HEK293 (cell line): ENCODE data around the gene PLB1.

ENCODE experiments used
- BCL11A ChIP-seq: fragments of 450-650 bp; formaldehyde crosslinking; IDR thresholded peaks from 2 replicates; pipeline ENCODE4 v1.5.1; 2016; ENCODE audit warnings: low read depth, missing biosample characterization, missing genetic modification characterization
- CTCF ChIP-seq: fragments of 450-650 bp; formaldehyde crosslinking; IDR thresholded peaks from 2 replicates; pipeline ENCODE4 v1.5.1; 2016; ENCODE audit warnings: missing biosample characterization, missing genetic modification characterization
- HIC1 ChIP-seq: fragments of 450-650 bp; formaldehyde crosslinking; IDR thresholded peaks from 2 replicates; pipeline ENCODE4 v1.5.1; 2016; ENCODE audit warnings: missing biosample characterization, missing genetic modification characterization
- PBX3 ChIP-seq: sonication (generic); formaldehyde crosslinking; IDR thresholded peaks from 2 replicates; pipeline ENCODE4 v1.8.1; 2022; ENCODE audit warnings: mild to moderate bottlenecking, moderate library complexity, missing genetic modification reagents
- REST ChIP-seq: fragments of 450-650 bp; formaldehyde crosslinking; IDR thresholded peaks from 2 replicates; pipeline ENCODE4 v1.5.1; 2016; ENCODE audit warnings: missing biosample characterization, missing genetic modification characterization
- ZFP3 ChIP-seq: fragments of 450-650 bp; formaldehyde crosslinking; IDR thresholded peaks from 2 replicates; pipeline ENCODE4 v1.5.1; 2016; ENCODE audit warnings: low read depth, missing biosample characterization, missing genetic modification characterization
- ZNF274 ChIP-seq, 2 experiments: fragments of 200-500 bp in 1 of 2; fragments of 450-650 bp in 1 of 2; sonication (Bioruptor generic) in 1 of 2; formaldehyde crosslinking in 1 of 2; IDR thresholded peaks; 2 replicates each; pipeline versions ENCODE4 v1.5.1 to v1.6.1; 2014 to 2016; ENCODE audit warnings: borderline replicate concordance in 1 of 2, inconsistent platforms in 1 of 2, low read length in 1 of 2, missing biosample characterization in 1 of 2, missing genetic modification characterization in 1 of 2
- ZNF580 ChIP-seq: fragments of 450-650 bp; formaldehyde crosslinking; IDR thresholded peaks from 2 replicates; pipeline ENCODE4 v1.5.1; 2016; ENCODE audit warnings: missing biosample characterization, missing genetic modification characterization
- ZNF768 ChIP-seq: fragments of 450-650 bp; formaldehyde crosslinking; IDR thresholded peaks from 2 replicates; pipeline ENCODE4 v1.5.1; 2018; ENCODE audit warnings: missing biosample characterization, mild to moderate bottlenecking, missing genetic modification characterization
- ZNF785 ChIP-seq: fragments of 450-650 bp; formaldehyde crosslinking; IDR thresholded peaks from 2 replicates; pipeline ENCODE4 v1.5.1; 2016; ENCODE audit warnings: missing biosample characterization, missing genetic modification characterization
- ZNF792 ChIP-seq: fragments of 450-650 bp; formaldehyde crosslinking; IDR thresholded peaks from 2 replicates; pipeline ENCODE4 v1.5.1; 2016; ENCODE audit warnings: missing biosample characterization, missing genetic modification characterization

- no peak for TF ChIP-seq ZNF580 (tag by site-specific recombination)
- no peak for TF ChIP-seq ZNF768
- no peak for TF ChIP-seq ZNF785
- TF ChIP-seq CTCF (tag by site-specific recombination): no peak
- TF ChIP-seq PBX3: no peak
- TF ChIP-seq ZNF792 (tag by site-specific recombination): no peak
- TF ChIP-seq BCL11A (tag by site-specific recombination): no peak
- TF ChIP-seq ZFP3 (tag by site-specific recombination): no peak
- TF ChIP-seq REST (tag by site-specific recombination): no peak
- TF ChIP-seq ZNF274 (IDR thresholded peaks at IDR 0.05; ENCODE audit: low read length): no peak
- TF ChIP-seq ZNF274 (tag by site-specific recombination; IDR thresholded peaks at IDR 0.05; ENCODE audit: borderline replicate concordance): no peak
- TF ChIP-seq HIC1 (tag by site-specific recombination): no peak
Observed at GRCh38 chr2:28630341-28630740, 134.5 kb downstream of the PLB1 start.
